ENCODE results near the gene CCDC12.

CCDC12 gene

GRCh38 chr3:46958467-46959160 lies 17.9 kb downstream of the CCDC12 start:
- no peak for DNase-seq (ENCODE audit: low read depth in 2 of 2, low spot score in 1 of 2)

- DNase-seq (ENCODE audit: low read depth in 2 of 2, low spot score in 1 of 2) = no peak
Measured at GRCh38 chr3:46957092-46957820, 19.3 kb downstream of the CCDC12 start.

- no peak for DNase-seq (ENCODE audit: low read depth in 2 of 2, low spot score in 1 of 2)
Measured at GRCh38 chr3:46955801-46956259, 20.7 kb downstream of the CCDC12 start.

- no peak for DNase-seq (ENCODE audit: low read depth in 2 of 2, low spot score in 1 of 2)
Measured at GRCh38 chr3:46955157-46955556, 21.4 kb downstream of the CCDC12 start.

- DNase-seq (ENCODE audit: low read depth in 2 of 2, low spot score in 1 of 2) = no peak
Measured at GRCh38 chr3:46954178-46954577, 22.4 kb downstream of the CCDC12 start.

GRCh38 chr3:46953234-46954010 lies 23.1 kb downstream of the CCDC12 start:
- DNase-seq (ENCODE audit: low read depth in 2 of 2, low spot score in 1 of 2) = no peak

GRCh38 chr3:46952813-46953212 lies 23.7 kb downstream of the CCDC12 start:
- no peak for DNase-seq (ENCODE audit: low read depth in 2 of 2, low spot score in 1 of 2)

GRCh38 chr3:46950650-46951241 lies 25.8 kb downstream of the CCDC12 start:
- DNase-seq (ENCODE audit: low read depth in 2 of 2, low spot score in 1 of 2) = no peak

GRCh38 chr3:46950177-46950576 lies 26.4 kb downstream of the CCDC12 start:
- DNase-seq (ENCODE audit: low read depth in 2 of 2, low spot score in 1 of 2) = no peak

- no peak for DNase-seq (ENCODE audit: low read depth in 2 of 2, low spot score in 1 of 2)
Measured at GRCh38 chr3:46948830-46949671, 27.5 kb downstream of the CCDC12 start.

- peak in 1 of 2 donors; percentile 47 for DNase-seq (ENCODE audit: low read depth in 2 of 2, low spot score in 1 of 2)
Measured at GRCh38 chr3:46947981-46948791, 28.4 kb downstream of the CCDC12 start.

- no peak for DNase-seq (ENCODE audit: low read depth in 2 of 2, low spot score in 1 of 2)
Measured at GRCh38 chr3:46947546-46947901, 29.0 kb downstream of the CCDC12 start.

- DNase-seq (ENCODE audit: low read depth in 2 of 2, low spot score in 1 of 2) = peak; percentile 46 to 63
Measured at GRCh38 chr3:46946856-46947545, 29.5 kb downstream of the CCDC12 start.

GRCh38 chr3:46946416-46946815 lies 30.1 kb downstream of the CCDC12 start:
- no peak for DNase-seq (ENCODE audit: low read depth in 2 of 2, low spot score in 1 of 2)

GRCh38 chr3:46944191-46944590 lies 32.4 kb downstream of the CCDC12 start:
- DNase-seq (ENCODE audit: low read depth in 2 of 2, low spot score in 1 of 2) = no peak

GRCh38 chr3:46943237-46944187 lies 33.0 kb downstream of the CCDC12 start:
- DNase-seq (ENCODE audit: low read depth in 2 of 2, low spot score in 1 of 2) = no peak

- no peak for DNase-seq (ENCODE audit: low read depth in 2 of 2, low spot score in 1 of 2)
Measured at GRCh38 chr3:46942481-46943236, 33.9 kb downstream of the CCDC12 start.
